ENCODE data around the gene DLGAP1.

GRCh38 chr18:3689986-3690763 is 764.9 kb downstream of the DLGAP1 start:
- TF ChIP-seq ZNF274 (IDR thresholded peaks at IDR 0.05; ENCODE audit: low read depth, low read length) (no peak), YY1 (IDR thresholded peaks at IDR 0.05; ENCODE audit: insufficient read depth, insufficient read length) (no peak)
